Panc1 (cell line): ENCODE measurements around the gene SFXN3. TPM values are rescaled to one million over a fixed set of nuclear protein-coding genes. Genes with fewer than 3 reads are reported as not detected.

Experiments
- ATAC-seq: fragments of 200-7000 bp; cut with Tn5 transposase; 2 replicates; pipeline ENCODE4 v1.9.1; 2020; ENCODE audit warnings: mild to moderate bottlenecking, moderate library complexity
- BruUV-seq: library from RNA; stranded (reverse); fragments of 400-500 nt; replicated peaks from 2 replicates; lab custom pipeline; 2021; lab: Mats Ljungman, UMichigan
- CTCF ChIA-PET: fragments of 300-600 bp; sonication (Branson Sonifier 250); formaldehyde crosslinking; loops from one replicate; lab custom pipeline; 2022; ENCODE audit warnings: antibody characterized with exemption; lab: Charles Lee
- POLR2A ChIA-PET: fragments of 300-600 bp; sonication (Branson Sonifier 250); formaldehyde crosslinking; loops from one replicate; lab custom pipeline; 2022; ENCODE audit warnings: antibody characterized with exemption; lab: Charles Lee
- DNase-seq: peaks from one replicate; pipeline ENCODE4 v3.0.0-alpha.2; 2010; ENCODE audit warnings: low read depth, low spot score
- H3K27ac ChIP-seq: 2 replicates; pipeline ENCODE4 v1.5.1; 2011; ENCODE audit warnings: mild to moderate bottlenecking, low read length, inconsistent platforms
- H3K27me3 ChIP-seq: fragments of 200-500 bp; sonication (Bioruptor generic); 2 replicates; pipeline ENCODE4 v1.6.0; 2014; ENCODE audit warnings: low read length, inconsistent platforms; ENCODE audit not compliant: control insufficient read depth, insufficient read depth
- H3K36me3 ChIP-seq: fragments of 200-500 bp; sonication (Bioruptor generic); 2 replicates; pipeline ENCODE4 v1.5.1; 2014; ENCODE audit warnings: inconsistent platforms, mild to moderate bottlenecking, low read length, moderate library complexity; ENCODE audit not compliant: control insufficient read depth, insufficient read depth
- H3K4me1 ChIP-seq: 2 replicates; pipeline ENCODE4 v1.5.1; 2011; ENCODE audit warnings: inconsistent platforms, mild to moderate bottlenecking, low read length, moderate library complexity; ENCODE audit not compliant: control insufficient read depth, insufficient read depth
- H3K4me3 ChIP-seq, 2 experiments: 2 replicates each; pipeline ENCODE4 v1.5.1; 2011 to 2012; ENCODE audit warnings: low read depth in 2 of 2, low read length in 2 of 2, mild to moderate bottlenecking in 2 of 2, inconsistent platforms in 1 of 2, moderate library complexity in 1 of 2
- H3K9me3 ChIP-seq: fragments of 200-500 bp; sonication (Bioruptor generic); 2 replicates; pipeline ENCODE4 v1.5.1; 2014; ENCODE audit warnings: low read depth, mild to moderate bottlenecking, inconsistent platforms, low read length, moderate library complexity; ENCODE audit not compliant: control insufficient read depth, insufficient read depth
- CTCF ChIP-seq: fragments of 450-650 bp; IDR thresholded peaks from 2 replicates; pipeline ENCODE4 v1.5.1; 2017; ENCODE audit warnings: mild to moderate bottlenecking
- POLR2AphosphoS5 ChIP-seq: IDR thresholded peaks from 2 replicates; pipeline ENCODE4 v1.6.1; 2012; ENCODE audit warnings: mild to moderate bottlenecking, low read depth, low read length, moderate library complexity
- REST ChIP-seq, 2 experiments: IDR thresholded peaks; 2 replicates each; pipeline ENCODE4 v1.6.1; 2011 to 2012; ENCODE audit warnings: low read depth in 2 of 2, control low read depth in 1 of 2, low read length in 1 of 2, mild to moderate bottlenecking in 1 of 2, moderate library complexity in 1 of 2; ENCODE audit not compliant: insufficient read depth in 1 of 2
- SIN3A ChIP-seq: IDR thresholded peaks from 2 replicates; pipeline ENCODE4 v1.6.1; 2012; ENCODE audit warnings: low read depth, mild to moderate bottlenecking, low read length, moderate library complexity, borderline replicate concordance; ENCODE audit not compliant: insufficient read depth
- TCF7L2 ChIP-seq: IDR thresholded peaks from 2 replicates; pipeline ENCODE4 v1.6.1; 2011; ENCODE audit warnings: mild to moderate bottlenecking, low read depth, low read length, inconsistent platforms
- in situ Hi-C: cut with HindIII; loops from 2 replicates; pipeline ENCODE4 v1.10.0; 2016; ENCODE audit warnings: low sequenced_read_pairs, low pct_unique_long_range_greater_than_20kb
- intact Hi-C: fragments of 100-400 bp; cut with micrococcal nuclease; formaldehyde crosslinking; loops from one replicate; pipeline ENCODE4 v1.10.0; 2022; ENCODE audit not compliant: unreplicated experiment
- total RNA-seq: library from RNA; stranded (reverse); gene quantifications from one replicate; pipeline ENCODE4 v1.2.1, GENCODE V29; 2021; ENCODE audit not compliant: unreplicated experiment

SFXN3 gene
- total RNA-seq, 1 experiment from 2014 or later = 15.3 TPM

GRCh38 chr10:101019440-101019703 is 11.7 kb upstream of the SFXN3 start:
- no TSS peak for BruUV-seq

GRCh38 chr10:101020427-101021075 is 10.5 kb upstream of the SFXN3 start:
- H3K4me3 ChIP-seq = no peak overlapping the region
- no peak for ATAC-seq
- no peak overlapping the region for H3K27ac ChIP-seq
- H3K4me1 ChIP-seq = peaks cover 2% of the 10 kb centered on the region; the same call in 1 of the 2 replicates
- no peak for DNase-seq
- H3K9me3 ChIP-seq = no peaks in the 10 kb centered on the region
- POLR2A ChIA-PET = no interaction called here
- TF ChIP-seq POLR2AphosphoS5 = no peak
- TF ChIP-seq SIN3A = no peak
- no peak for TF ChIP-seq CTCF
- TF ChIP-seq REST (IDR thresholded peaks at IDR 0.05; ENCODE audit: insufficient read depth in 1 of 2, low read depth in 2 of 2, low read length in 1 of 2) = no peak
- TF ChIP-seq TCF7L2 = no peak
- CTCF ChIA-PET = no interaction called here
- H3K36me3 ChIP-seq = no peaks in the 10 kb centered on the region
- in situ Hi-C loops (no loop called here), intact Hi-C loops (no loop called here)
- H3K27me3 ChIP-seq = no peaks in the 10 kb centered on the region
- no TSS peak for BruUV-seq

More at GRCh38 chr10:101019440-101019703, 11.7 kb upstream of the SFXN3 start:
- DNase-seq = no peak
- intact Hi-C loops = no loop called here
- H3K27me3 ChIP-seq = no peaks in the 10 kb centered on the region
- in situ Hi-C loops = no loop called here
- H3K9me3 ChIP-seq = no peaks in the 10 kb centered on the region
- peaks cover 2% of the 10 kb centered on the region; the same call in 1 of the 2 replicates for H3K4me1 ChIP-seq
- ChIA-PET CTCF (interaction anchor here (0.6 to 3.3 kb wide), 7 partner anchors 12 to 36 kb away, joined by 3 to 22 read pairs (median 5); partner anchors contain the start of genes PDZD7 and SFXN3), POLR2A (interaction anchor here (0.6 kb wide), 1 partner anchor 57 kb away, joined by 5 read pairs; no protein-coding TSS in a partner anchor)
- no peaks in the 10 kb centered on the region for H3K36me3 ChIP-seq
- no peak overlapping the region for H3K4me3 ChIP-seq
- H3K27ac ChIP-seq = no peak overlapping the region
- no peak for TF ChIP-seq POLR2AphosphoS5
- TF ChIP-seq TCF7L2 = no peak
- TF ChIP-seq REST (IDR thresholded peaks at IDR 0.05; ENCODE audit: insufficient read depth in 1 of 2, low read depth in 2 of 2, low read length in 1 of 2) = no peak
- no peak for ATAC-seq
